K562 (cell line): Measurements from ENCODE around the gene CAMSAP3. TPM values are rescaled to one million over a fixed set of nuclear protein-coding genes. Genes with fewer than 3 reads are reported as not detected.
A peak's percentile ranks its signal among the peaks of the same experiment; 100 is the strongest.

ENCODE experiments used
- EHMT2 ChIP-seq: fragments of 450-650 bp; IDR thresholded peaks from 2 replicates; pipeline ENCODE4 v1.6.1; 2018; ENCODE audit warnings: antibody characterized with exemption
- HDGF ChIP-seq: fragments of 450-650 bp; IDR thresholded peaks from 2 replicates; pipeline ENCODE4 v1.6.1; 2016
- NFATC3 ChIP-seq: fragments of 450-650 bp; IDR thresholded peaks from 2 replicates; pipeline ENCODE4 v1.6.1; 2017; ENCODE audit warnings: mild to moderate bottlenecking
- NR0B1 ChIP-seq: fragments of 450-650 bp; IDR thresholded peaks from one replicate; pipeline ENCODE4 v1.6.1; 2018; ENCODE audit warnings: mild to moderate bottlenecking, moderate library complexity; ENCODE audit not compliant: partially characterized antibody
- POLR2G ChIP-seq: fragments of 200-400 bp; formaldehyde crosslinking; IDR thresholded peaks from 2 replicates; pipeline ENCODE4 v1.6.1; 2017; ENCODE audit warnings: low read depth, mild to moderate bottlenecking, antibody characterized with exemption, low read length, moderate library complexity
- RB1 ChIP-seq: fragments of 450-650 bp; IDR thresholded peaks from 2 replicates; pipeline ENCODE4 v1.6.1; 2017; ENCODE audit warnings: low read depth, mild to moderate bottlenecking
- SMARCA5 ChIP-seq: fragments of 450-650 bp; IDR thresholded peaks from 2 replicates; pipeline ENCODE4 v1.6.1; 2016
- SMARCB1 ChIP-seq: IDR thresholded peaks from 2 replicates; pipeline ENCODE4 v1.6.1; 2011; ENCODE audit warnings: improper control_type of control experiment, low read depth; ENCODE audit not compliant: insufficient read length
- XRCC5 ChIP-seq: fragments of 200-400 bp; formaldehyde crosslinking; IDR thresholded peaks from 2 replicates; pipeline ENCODE4 v1.6.1; 2017; ENCODE audit warnings: low read depth, mild to moderate bottlenecking, low read length
- ZC3H11A ChIP-seq: IDR thresholded peaks from 2 replicates; pipeline ENCODE4 v1.6.1; 2012; ENCODE audit warnings: low read depth, low read length, improper control_type of control experiment
- ZNF197 ChIP-seq: fragments of 200-800 bp; sonication (Bioruptor generic); IDR thresholded peaks from 2 replicates; pipeline ENCODE4 v1.6.1; 2016; ENCODE audit warnings: low read depth, missing genetic modification characterization, missing compliant biosample characterization
- ZNF217 ChIP-seq: sonication (generic); formaldehyde crosslinking; IDR thresholded peaks from 2 replicates; pipeline ENCODE4 v1.8.0; 2022; ENCODE audit warnings: mild to moderate bottlenecking, missing genetic modification reagents
- ZNF282 ChIP-seq: sonication (generic); formaldehyde crosslinking; IDR thresholded peaks from 2 replicates; pipeline ENCODE4 v1.8.1; 2023; ENCODE audit warnings: missing genetic modification reagents
- ZNF408 ChIP-seq: fragments of 250-450 bp; sonication (Bioruptor Pico); IDR thresholded peaks from 2 replicates; pipeline ENCODE4 v1.4.0; 2020; ENCODE audit warnings: low read depth, mild to moderate bottlenecking, moderate library complexity
- polyA plus RNA-seq, 8 experiments: library from polyadenylated mRNA; depleted of rRNA in 4 of 8; stranded (reverse) in 5 of 8; unstranded in 3 of 8; fragments of >200 nt; fragmentation: Nextera tagmentation in 2 of 8; fragmentation: Illumina TruSeq in 1 of 8; extraction: Ambion mirVana in 2 of 8; extraction: Trizol in 1 of 8; gene quantifications; 2 replicates each; pipeline versions ENCODE4 v1.2.1 to v1.2.3, GENCODE V29; 2011 to 2014; ENCODE audit warnings: inconsistent platforms in 1 of 8, missing spikeins in 1 of 8
- total RNA-seq, 7 experiments: library from RNA; depleted of rRNA in 6 of 7; stranded (reverse); fragments of >200 nt in 6 of 7; fragmentation: Illumina TruSeq in 2 of 7; extraction: Trizol in 2 of 7; gene quantifications; 2 replicates each; pipeline versions ENCODE4 v1.2.1 to v1.2.3, GENCODE V29; 2011 to 2021; ENCODE audit warnings: low replicate concordance in 1 of 7
- TF ChIP-seq, protein P1 (sequence below), 2 experiments: IDR thresholded peaks; 2 replicates each; pipeline ENCODE4 v1.6.1; 2012; ENCODE audit warnings: improper control_type of control experiment in 2 of 2, low read depth in 2 of 2, low read length in 2 of 2, borderline replicate concordance in 1 of 2
- TF ChIP-seq, protein P2 (sequence below): sonication (generic); formaldehyde crosslinking; IDR thresholded peaks from 2 replicates; pipeline ENCODE4 v1.8.1; 2023; ENCODE audit warnings: mild to moderate bottlenecking, missing genetic modification reagents
- TF ChIP-seq, protein P3 (sequence below): fragments of 450-650 bp; formaldehyde crosslinking; IDR thresholded peaks from 2 replicates; pipeline ENCODE4 v1.4.0; 2022; ENCODE audit warnings: missing genetic modification characterization
- TF ChIP-seq, protein P4 (sequence below): sonication (generic); formaldehyde crosslinking; IDR thresholded peaks from 2 replicates; pipeline ENCODE4 v1.8.1; 2023; ENCODE audit warnings: mild to moderate bottlenecking, missing genetic modification reagents
- TF ChIP-seq, protein P5 (sequence below): sonication (generic); formaldehyde crosslinking; IDR thresholded peaks from 2 replicates; pipeline ENCODE4 v1.8.0; 2022; ENCODE audit warnings: mild to moderate bottlenecking, low read depth, missing genetic modification reagents

The CAMSAP3 gene
- total and polyA plus RNA-seq, 9 of the 15 experiments (the other 6 are each of a cell fraction or from before 2014, with no cell fraction given): 0.01 to 0.89 (median 0.22) TPM; not detected in 1

DNA sequence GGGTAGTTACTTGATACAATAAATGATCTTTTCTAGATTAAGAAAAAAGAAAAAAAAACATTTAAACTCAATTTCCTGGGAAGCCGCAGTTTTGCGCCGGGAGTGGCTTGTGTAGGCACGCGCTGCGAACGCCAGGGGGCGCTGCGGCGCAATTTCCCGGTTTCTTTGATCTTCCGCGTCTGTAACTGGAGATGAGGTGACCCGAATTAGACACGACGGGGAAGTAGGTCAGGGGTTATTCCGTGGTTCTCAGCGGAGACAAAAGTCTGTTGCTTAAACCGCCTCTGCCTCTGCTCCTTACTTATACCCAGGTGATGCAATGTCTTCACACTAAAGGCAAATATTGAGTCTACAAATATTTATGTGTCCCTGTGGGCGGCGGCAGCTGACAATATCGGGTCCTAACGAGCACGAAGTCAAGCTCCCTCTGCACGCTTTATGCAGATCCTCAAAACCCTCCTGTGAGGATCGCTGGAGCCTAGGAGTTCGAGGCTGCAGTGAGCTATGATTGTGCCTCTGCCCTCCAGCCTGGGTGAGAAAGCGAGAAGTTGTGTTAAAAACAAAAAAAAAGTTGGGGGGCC, 56.5 kb downstream of the CAMSAP3 start (continued):
- peak; percentile 93 for TF ChIP-seq XRCC5
- no peak for TF ChIP-seq ZNF217 (CRISPR knock-in tag)
- TF ChIP-seq POLR2G: no peak
- TF ChIP-seq, protein P1, sequence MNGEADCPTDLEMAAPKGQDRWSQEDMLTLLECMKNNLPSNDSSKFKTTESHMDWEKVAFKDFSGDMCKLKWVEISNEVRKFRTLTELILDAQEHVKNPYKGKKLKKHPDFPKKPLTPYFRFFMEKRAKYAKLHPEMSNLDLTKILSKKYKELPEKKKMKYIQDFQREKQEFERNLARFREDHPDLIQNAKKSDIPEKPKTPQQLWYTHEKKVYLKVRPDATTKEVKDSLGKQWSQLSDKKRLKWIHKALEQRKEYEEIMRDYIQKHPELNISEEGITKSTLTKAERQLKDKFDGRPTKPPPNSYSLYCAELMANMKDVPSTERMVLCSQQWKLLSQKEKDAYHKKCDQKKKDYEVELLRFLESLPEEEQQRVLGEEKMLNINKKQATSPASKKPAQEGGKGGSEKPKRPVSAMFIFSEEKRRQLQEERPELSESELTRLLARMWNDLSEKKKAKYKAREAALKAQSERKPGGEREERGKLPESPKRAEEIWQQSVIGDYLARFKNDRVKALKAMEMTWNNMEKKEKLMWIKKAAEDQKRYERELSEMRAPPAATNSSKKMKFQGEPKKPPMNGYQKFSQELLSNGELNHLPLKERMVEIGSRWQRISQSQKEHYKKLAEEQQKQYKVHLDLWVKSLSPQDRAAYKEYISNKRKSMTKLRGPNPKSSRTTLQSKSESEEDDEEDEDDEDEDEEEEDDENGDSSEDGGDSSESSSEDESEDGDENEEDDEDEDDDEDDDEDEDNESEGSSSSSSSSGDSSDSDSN (IDR thresholded peaks at IDR 0.05; ENCODE audit: borderline replicate concordance in 1 of 2, low read depth in 2 of 2, low read length in 2 of 2): no peak
- no peak for TF ChIP-seq ZNF197 (CRISPR knock-in tag)
- TF ChIP-seq SMARCA5: no peak
- TF ChIP-seq HDGF: no peak
- TF ChIP-seq ZC3H11A: no peak
- TF ChIP-seq NFATC3: no peak
- no peak for TF ChIP-seq NR0B1
- TF ChIP-seq, protein P2, sequence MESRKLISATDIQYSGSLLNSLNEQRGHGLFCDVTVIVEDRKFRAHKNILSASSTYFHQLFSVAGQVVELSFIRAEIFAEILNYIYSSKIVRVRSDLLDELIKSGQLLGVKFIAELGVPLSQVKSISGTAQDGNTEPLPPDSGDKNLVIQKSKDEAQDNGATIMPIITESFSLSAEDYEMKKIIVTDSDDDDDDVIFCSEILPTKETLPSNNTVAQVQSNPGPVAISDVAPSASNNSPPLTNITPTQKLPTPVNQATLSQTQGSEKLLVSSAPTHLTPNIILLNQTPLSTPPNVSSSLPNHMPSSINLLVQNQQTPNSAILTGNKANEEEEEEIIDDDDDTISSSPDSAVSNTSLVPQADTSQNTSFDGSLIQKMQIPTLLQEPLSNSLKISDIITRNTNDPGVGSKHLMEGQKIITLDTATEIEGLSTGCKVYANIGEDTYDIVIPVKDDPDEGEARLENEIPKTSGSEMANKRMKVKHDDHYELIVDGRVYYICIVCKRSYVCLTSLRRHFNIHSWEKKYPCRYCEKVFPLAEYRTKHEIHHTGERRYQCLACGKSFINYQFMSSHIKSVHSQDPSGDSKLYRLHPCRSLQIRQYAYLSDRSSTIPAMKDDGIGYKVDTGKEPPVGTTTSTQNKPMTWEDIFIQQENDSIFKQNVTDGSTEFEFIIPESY (CRISPR knock-in tag): peak; percentile 83
- peak; percentile 69 for TF ChIP-seq RB1
- TF ChIP-seq SMARCB1: no peak
- TF ChIP-seq EHMT2: no peak
- TF ChIP-seq, protein P3, sequence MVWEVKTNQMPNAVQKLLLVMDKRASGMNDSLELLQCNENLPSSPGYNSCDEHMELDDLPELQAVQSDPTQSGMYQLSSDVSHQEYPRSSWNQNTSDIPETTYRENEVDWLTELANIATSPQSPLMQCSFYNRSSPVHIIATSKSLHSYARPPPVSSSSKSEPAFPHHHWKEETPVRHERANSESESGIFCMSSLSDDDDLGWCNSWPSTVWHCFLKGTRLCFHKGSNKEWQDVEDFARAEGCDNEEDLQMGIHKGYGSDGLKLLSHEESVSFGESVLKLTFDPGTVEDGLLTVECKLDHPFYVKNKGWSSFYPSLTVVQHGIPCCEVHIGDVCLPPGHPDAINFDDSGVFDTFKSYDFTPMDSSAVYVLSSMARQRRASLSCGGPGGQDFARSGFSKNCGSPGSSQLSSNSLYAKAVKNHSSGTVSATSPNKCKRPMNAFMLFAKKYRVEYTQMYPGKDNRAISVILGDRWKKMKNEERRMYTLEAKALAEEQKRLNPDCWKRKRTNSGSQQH (CRISPR knock-in tag): no peak
- TF ChIP-seq ZNF408 (CRISPR knock-in tag): no peak
- TF ChIP-seq, protein P4, sequence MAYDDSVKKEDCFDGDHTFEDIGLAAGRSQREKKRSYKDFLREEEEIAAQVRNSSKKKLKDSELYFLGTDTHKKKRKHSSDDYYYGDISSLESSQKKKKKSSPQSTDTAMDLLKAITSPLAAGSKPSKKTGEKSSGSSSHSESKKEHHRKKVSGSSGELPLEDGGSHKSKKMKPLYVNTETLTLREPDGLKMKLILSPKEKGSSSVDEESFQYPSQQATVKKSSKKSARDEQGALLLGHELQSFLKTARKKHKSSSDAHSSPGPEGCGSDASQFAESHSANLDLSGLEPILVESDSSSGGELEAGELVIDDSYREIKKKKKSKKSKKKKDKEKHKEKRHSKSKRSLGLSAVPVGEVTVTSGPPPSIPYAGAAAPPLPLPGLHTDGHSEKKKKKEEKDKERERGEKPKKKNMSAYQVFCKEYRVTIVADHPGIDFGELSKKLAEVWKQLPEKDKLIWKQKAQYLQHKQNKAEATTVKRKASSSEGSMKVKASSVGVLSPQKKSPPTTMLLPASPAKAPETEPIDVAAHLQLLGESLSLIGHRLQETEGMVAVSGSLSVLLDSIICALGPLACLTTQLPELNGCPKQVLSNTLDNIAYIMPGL: no peak
- TF ChIP-seq ZNF282 (CRISPR knock-in tag): no peak
- TF ChIP-seq, protein P5, sequence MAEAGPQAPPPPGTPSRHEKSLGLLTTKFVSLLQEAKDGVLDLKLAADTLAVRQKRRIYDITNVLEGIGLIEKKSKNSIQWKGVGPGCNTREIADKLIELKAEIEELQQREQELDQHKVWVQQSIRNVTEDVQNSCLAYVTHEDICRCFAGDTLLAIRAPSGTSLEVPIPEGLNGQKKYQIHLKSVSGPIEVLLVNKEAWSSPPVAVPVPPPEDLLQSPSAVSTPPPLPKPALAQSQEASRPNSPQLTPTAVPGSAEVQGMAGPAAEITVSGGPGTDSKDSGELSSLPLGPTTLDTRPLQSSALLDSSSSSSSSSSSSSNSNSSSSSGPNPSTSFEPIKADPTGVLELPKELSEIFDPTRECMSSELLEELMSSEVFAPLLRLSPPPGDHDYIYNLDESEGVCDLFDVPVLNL (CRISPR knock-in tag): no peak
